WERI-Rb-1 (cell line): Measurements from ENCODE around the gene PRPF8.

Source experiments
- DNase-seq: peaks from one replicate; pipeline ENCODE4 v3.0.0-alpha.2; 2020
- H3K27ac ChIP-seq: fragments of 250-450 bp; sonication (Bioruptor Pico); 2 replicates; pipeline ENCODE4 v1.5.1; 2020; ENCODE audit warnings: mild to moderate bottlenecking, moderate library complexity
- H3K27me3 ChIP-seq: fragments of 250-450 bp; sonication (Bioruptor Pico); 2 replicates; pipeline ENCODE4 v1.5.1; 2021; ENCODE audit warnings: mild to moderate bottlenecking, low read depth, moderate library complexity; ENCODE audit not compliant: insufficient read depth, severe bottlenecking
- H3K36me3 ChIP-seq: fragments of 250-450 bp; sonication (Bioruptor Pico); 2 replicates; pipeline ENCODE4 v1.5.1; 2020; ENCODE audit warnings: mild to moderate bottlenecking, moderate library complexity
- H3K4me3 ChIP-seq: 2 replicates; pipeline ENCODE4 v1.5.1; 2011; ENCODE audit warnings: low read depth, mild to moderate bottlenecking, control low read depth, low read length
- H3K9me3 ChIP-seq: fragments of 250-450 bp; sonication (Bioruptor Pico); 2 replicates; pipeline ENCODE4 v1.5.1; 2021; ENCODE audit warnings: mild to moderate bottlenecking, moderate library complexity; ENCODE audit not compliant: severe bottlenecking
- CTCF ChIP-seq: IDR thresholded peaks from 2 replicates; pipeline ENCODE4 v1.5.1; 2011; ENCODE audit warnings: low read depth, mild to moderate bottlenecking, control low read depth, inconsistent platforms, low read length

PRPF8 gene

GRCh38 chr17:1604831-1605528 lies 79.7 kb downstream of the PRPF8 start:
- no peak for DNase-seq
- no peak overlapping the region for H3K27ac ChIP-seq
- peaks cover 6% of the 10 kb centered on the region for H3K9me3 ChIP-seq
- H3K27me3 ChIP-seq, result no peaks in the 10 kb centered on the region
- H3K4me3 ChIP-seq, result no peak overlapping the region
- H3K36me3 ChIP-seq, result peaks cover 4% of the 10 kb centered on the region
- no peak for TF ChIP-seq CTCF

- Histone ChIP-seq H3K27ac (no peak overlapping the region), H3K36me3 (peaks cover 4% of the 10 kb centered on the region; the same call in 1 of the 2 replicates), H3K4me3 (no peak overlapping the region), H3K27me3 (no peaks in the 10 kb centered on the region), H3K9me3 (peaks cover 6% of the 10 kb centered on the region)
- DNase-seq, result no peak
- no peak for TF ChIP-seq CTCF
These were observed 83.1 kb downstream of the PRPF8 start for GRCh38 chr17:1601571-1601970.
